ENCODE results near the gene PRUNE2.
"Not testable (repeated sequence)": the region's sequence is repeated elsewhere in the genome, so short reads cannot be mapped to it uniquely, and the experiment has no call there.

The PRUNE2 gene

GRCh38 chr9:76616780-76617179, 289.1 kb downstream of the PRUNE2 start:
- DNase-seq = no peak

DNA sequence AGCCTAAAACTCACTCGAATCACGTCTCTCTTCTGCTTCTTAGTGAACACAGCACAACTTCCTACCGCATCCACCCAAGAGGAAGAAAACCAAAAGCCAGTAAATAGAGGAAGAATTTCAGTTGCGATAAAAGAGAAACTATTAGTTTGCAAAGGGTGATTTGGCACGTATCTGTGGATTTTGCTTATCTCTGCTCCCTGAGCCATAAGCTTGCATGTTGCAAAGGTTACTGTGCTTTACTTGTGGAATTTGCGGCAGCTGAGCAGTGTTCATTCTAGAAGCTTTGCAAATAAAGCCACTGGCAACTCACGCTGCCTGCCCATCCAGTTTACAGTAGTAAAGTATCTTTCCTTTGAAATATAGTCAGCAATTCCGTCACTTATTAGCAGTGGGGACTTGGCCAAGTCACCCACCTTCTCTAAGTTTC, 290.7 kb downstream of the PRUNE2 start:
- peak; percentile 33 to 46 for DNase-seq

DNA sequence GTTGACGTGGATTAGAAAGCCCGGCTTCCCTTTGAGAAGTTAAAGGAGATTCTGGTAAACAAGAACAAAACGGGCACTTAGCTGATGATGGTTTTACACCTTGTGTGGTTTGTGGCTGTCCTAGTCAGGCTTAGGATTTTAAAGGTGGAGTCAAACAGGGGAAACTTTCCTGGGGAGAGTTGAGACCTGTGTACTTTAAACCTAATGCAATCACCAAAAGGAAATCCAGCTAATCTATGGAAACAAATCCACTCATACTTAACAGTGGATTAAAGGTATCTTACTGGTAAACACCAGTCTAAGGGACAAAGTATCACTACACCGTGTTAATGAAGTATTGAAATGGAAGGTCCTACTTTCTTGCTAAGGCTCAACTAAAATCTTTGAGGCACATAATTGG, 291.9 kb downstream of the PRUNE2 start:
- DNase-seq = no peak

DNA sequence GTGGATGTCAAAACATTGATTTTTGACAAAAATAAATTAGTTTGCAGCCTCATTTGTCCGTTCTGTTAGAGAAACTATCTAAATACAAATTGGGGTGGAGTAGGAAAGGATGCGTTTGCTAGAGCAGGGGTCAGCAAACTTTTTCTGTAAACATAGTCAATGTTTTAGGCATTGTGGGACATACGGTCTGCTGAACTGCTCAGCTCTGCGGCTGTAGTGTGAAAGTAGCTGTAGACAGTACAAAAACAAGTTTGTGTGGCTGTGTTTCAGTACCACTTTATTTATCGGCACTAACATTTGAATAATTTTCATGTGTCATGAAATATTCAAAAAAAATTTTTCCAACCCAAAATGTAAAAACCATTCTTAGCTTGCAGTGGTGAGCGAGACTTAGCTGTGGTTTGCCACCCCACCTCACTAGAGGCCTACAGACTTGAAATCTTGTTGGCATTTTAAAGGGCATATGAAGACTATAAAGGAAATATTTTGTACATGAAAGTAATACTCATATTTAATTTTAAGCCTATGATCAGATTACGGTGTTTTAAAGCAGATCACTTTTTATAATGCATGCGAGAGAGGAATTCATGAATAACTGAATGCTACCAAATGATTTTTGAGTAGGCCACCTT, 292.6 kb downstream of the PRUNE2 start:
- DNase-seq = no peak

GRCh38 chr9:76610011-76610352, 295.9 kb downstream of the PRUNE2 start:
- no peak for DNase-seq

GRCh38 chr9:76609285-76610010, 296.5 kb downstream of the PRUNE2 start:
- no peak for DNase-seq

GRCh38 chr9:76608575-76609273, 297.2 kb downstream of the PRUNE2 start:
- no peak for DNase-seq

- no peak for DNase-seq
These were observed 298.0 kb downstream of the PRUNE2 start for GRCh38 chr9:76607730-76608436.

DNA sequence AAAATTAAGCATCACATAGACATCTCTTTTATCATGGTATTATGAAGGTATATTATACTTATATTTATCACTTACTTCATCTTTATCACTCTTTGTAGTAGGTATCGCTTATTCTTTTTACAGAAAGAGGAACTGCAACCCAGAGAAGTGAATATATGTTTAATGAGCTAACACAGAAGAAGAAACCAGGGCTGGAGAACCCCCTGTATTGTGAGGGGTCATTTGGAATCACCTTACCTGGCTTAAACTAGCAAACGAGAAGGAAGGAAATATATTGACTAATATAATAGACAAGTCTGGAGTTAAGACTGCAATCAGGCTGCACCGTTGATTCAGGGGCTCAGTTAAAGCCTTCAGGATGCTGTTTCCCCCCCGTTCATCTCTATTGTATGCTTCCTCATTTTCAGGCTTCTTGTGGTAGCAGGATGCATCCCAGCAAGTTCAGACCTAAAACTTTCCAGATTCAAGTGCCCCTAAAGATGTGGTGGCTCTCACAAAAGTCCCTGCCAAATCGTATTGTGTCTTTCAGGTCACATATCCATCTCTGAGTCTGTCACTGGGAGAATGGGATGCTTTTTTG, 300.5 kb downstream of the PRUNE2 start:
- peak; percentile 52 to 60 for DNase-seq

GRCh38 chr9:76603931-76604570, 301.9 kb downstream of the PRUNE2 start:
- no peak for DNase-seq

- peak in 1 of 2 experiments; percentile 6 for DNase-seq
These were observed 302.4 kb downstream of the PRUNE2 start for GRCh38 chr9:76603448-76603895.

GRCh38 chr9:76602199-76602598, 303.7 kb downstream of the PRUNE2 start:
- no peak for DNase-seq

- no peak for DNase-seq
These were observed 305.8 kb downstream of the PRUNE2 start for GRCh38 chr9:76600007-76600615.

DNA sequence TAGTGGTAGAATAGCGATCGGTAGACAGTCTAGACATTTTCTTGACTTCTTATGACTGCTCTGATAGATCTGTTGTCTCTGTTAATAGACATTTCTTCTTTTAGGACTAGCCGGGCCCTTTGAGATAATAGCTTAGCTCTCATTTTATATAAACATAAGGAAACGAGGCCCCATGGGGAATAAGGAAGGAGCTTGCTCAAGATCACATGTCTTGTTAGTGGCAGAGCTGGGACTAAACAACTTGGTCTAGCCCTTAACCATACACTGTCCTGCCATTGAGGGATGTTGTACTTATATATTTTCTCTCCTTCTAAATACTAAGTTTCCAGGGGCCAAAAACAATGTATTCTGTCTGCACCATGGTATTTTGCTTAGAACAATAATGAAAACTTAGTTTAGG, 306.9 kb downstream of the PRUNE2 start:
- no peak for DNase-seq

DNA sequence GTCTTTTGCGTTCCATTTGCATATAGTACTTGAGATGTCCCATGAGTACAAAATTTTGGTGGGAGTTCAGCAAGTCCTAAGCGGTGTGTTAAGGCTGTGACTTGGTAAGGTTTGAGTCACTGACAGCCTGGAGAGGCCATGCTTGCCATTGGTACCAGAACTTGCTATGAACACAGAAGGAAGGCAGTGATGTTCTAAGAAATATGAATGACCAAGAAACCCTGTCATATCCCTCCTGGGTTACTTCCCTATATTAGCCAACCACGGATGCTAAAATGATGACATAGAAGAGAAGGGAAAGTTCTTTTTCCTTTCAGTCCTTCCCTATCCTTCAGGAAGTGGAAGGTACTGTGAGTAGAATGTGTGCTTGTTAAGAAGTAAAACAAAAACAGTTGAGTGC, 310.3 kb downstream of the PRUNE2 start:
- peak; percentile 23 to 28 for DNase-seq

- DNase-seq = no peak
These were observed 311.0 kb downstream of the PRUNE2 start for GRCh38 chr9:76594764-76595424.

GRCh38 chr9:76593961-76594735, 311.8 kb downstream of the PRUNE2 start:
- not testable (repeated sequence) for DNase-seq

DNA sequence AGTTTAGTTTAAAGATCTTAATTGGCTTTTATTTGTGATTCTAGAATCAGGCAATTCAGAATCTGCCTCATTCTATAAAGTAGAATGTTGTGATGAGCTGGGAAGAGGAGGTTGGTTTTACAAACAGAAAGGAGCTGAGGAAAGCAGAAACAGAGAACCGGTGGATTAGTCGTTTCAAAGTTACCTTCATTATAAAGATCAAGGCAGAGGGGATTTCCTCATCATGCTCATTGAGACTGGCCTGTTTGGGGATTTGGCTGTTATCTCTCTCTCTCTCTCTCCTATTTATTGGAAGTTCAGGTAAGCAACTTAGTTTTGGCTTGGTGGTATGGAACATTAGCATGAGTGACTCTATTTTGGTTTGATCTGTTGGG, 313.0 kb downstream of the PRUNE2 start:
- no peak for DNase-seq

DNA sequence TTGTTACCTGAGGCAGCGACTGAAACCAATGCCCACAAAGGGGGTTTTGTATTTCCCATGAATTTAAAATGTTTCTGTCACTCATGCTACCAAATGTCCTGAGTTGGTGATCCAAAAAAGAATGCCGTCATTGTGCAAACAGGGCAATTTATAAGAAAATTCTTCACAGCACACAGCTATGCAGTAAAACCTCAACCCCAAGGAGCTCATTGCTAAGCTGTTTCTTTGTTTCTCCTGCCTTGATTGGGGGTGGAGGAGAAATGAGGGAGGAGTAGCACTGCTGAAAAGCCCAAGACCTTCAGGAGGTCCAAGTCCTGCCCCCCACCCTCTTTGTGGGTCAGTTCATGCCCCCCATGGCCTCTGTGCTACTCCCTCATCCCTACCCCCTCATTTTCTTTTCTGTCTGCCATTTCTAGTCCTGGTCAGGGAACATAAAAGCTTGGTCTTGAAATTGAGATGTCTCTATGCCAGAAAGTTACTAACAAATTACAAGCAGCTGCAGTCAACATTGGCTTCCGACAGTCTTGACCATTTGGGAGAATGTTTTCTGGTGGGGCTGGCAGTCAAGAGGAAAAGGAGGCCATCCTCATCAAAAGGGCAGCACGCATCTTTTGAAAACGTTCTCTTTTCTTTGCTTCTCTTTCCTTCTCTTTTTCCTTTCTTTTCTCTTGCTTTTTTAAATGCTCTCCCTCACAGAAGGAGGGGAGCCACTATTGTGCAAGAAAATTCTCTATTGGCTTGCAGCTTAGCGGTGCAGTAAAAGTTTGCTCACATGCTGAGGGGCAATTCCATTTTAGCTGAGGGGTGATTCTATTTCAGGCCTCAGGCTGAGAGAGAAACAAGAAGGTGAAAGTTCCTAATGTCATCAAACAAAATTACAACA, 313.6 kb downstream of the PRUNE2 start:
- DNase-seq = no peak
